Fibroblast of lung (primary cell): ENCODE data around the gene FOSL2.

Source experiments
- EZH2 ChIP-seq: IDR thresholded peaks from 2 replicates; pipeline ENCODE4 v1.5.1; 2012; ENCODE audit warnings: low read length, control low read depth, mild to moderate bottlenecking; ENCODE audit errors: missing control alignments
- TF ChIP-seq, protein P1 (sequence below), 2 donors: IDR thresholded peaks in 1 of 2; conservative IDR thresholded peaks in 1 of 2; 1 replicate in 1 of 2; 2 replicates in 1 of 2; pipeline ENCODE4 v1.5.1; 2011 to 2012; ENCODE audit warnings: low read length in 2 of 2, control low read depth in 1 of 2, inconsistent platforms in 1 of 2, low read depth in 1 of 2, mild to moderate bottlenecking in 1 of 2

GRCh38 chr2:28433935-28434599 lies 41.4 kb downstream of the FOSL2 start:
- TF ChIP-seq, protein P1, sequence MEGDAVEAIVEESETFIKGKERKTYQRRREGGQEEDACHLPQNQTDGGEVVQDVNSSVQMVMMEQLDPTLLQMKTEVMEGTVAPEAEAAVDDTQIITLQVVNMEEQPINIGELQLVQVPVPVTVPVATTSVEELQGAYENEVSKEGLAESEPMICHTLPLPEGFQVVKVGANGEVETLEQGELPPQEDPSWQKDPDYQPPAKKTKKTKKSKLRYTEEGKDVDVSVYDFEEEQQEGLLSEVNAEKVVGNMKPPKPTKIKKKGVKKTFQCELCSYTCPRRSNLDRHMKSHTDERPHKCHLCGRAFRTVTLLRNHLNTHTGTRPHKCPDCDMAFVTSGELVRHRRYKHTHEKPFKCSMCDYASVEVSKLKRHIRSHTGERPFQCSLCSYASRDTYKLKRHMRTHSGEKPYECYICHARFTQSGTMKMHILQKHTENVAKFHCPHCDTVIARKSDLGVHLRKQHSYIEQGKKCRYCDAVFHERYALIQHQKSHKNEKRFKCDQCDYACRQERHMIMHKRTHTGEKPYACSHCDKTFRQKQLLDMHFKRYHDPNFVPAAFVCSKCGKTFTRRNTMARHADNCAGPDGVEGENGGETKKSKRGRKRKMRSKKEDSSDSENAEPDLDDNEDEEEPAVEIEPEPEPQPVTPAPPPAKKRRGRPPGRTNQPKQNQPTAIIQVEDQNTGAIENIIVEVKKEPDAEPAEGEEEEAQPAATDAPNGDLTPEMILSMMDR (conservative IDR thresholded peaks at IDR 0.05 in 1 of 2, IDR thresholded peaks at IDR 0.05 in 1 of 2; ENCODE audit: low read depth in 1 of 2, low read length in 2 of 2) = no peak
- no peak for TF ChIP-seq EZH2
